ENCODE results near the gene PRR16.

DNA sequence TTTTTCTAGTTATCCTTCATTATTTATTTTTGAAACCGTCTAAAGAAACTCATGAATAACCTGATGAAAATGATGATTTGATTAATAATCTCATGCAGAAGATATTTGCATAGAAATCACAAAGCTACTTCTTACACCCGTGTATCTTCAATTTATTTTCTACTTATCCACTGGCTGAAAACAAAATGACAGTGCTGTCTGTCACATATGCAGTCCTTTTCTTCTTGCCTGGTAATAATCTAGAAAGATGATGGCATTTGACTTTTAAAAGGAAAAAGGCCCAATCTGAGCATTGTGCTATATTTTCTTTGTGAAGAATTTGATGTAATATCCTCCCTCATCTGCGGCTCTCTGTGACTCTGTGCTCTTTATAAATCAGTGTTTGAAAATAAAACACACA, 253.3 kb downstream of the PRR16 start:
- TF ChIP-seq TCF4 (CRISPR knock-in tag; IDR thresholded peaks at IDR 0.05; ENCODE audit: borderline replicate concordance) (no peak), ESRRG (CRISPR knock-in tag; IDR thresholded peaks at IDR 0.05) (no peak), PPARA (CRISPR knock-in tag; IDR thresholded peaks at IDR 0.05; ENCODE audit: borderline replicate concordance) (no peak), TOX (CRISPR knock-in tag; IDR thresholded peaks at IDR 0.05; ENCODE audit: borderline replicate concordance) (no peak), ZFP3 (CRISPR knock-in tag; IDR thresholded peaks at IDR 0.05) (no peak)
- TF ChIP-seq, protein P1, sequence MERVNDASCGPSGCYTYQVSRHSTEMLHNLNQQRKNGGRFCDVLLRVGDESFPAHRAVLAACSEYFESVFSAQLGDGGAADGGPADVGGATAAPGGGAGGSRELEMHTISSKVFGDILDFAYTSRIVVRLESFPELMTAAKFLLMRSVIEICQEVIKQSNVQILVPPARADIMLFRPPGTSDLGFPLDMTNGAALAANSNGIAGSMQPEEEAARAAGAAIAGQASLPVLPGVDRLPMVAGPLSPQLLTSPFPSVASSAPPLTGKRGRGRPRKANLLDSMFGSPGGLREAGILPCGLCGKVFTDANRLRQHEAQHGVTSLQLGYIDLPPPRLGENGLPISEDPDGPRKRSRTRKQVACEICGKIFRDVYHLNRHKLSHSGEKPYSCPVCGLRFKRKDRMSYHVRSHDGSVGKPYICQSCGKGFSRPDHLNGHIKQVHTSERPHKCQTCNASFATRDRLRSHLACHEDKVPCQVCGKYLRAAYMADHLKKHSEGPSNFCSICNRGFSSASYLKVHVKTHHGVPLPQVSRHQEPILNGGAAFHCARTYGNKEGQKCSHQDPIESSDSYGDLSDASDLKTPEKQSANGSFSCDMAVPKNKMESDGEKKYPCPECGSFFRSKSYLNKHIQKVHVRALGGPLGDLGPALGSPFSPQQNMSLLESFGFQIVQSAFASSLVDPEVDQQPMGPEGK (CRISPR knock-in tag; IDR thresholded peaks at IDR 0.05; ENCODE audit: borderline replicate concordance), result no peak
